HG02884 (cell line): ENCODE data around the gene DAG1.
"Not testable (repeated sequence)": the region's sequence is repeated elsewhere in the genome, so short reads cannot be mapped to it uniquely, and the experiment has no call there.

ENCODE experiments used
- ATAC-seq: cut with Tn5 transposase; IDR thresholded peaks from one replicate; pipeline ENCODE4 v1.9.1; 2021; ENCODE audit warnings: mild to moderate bottlenecking, moderate library complexity; ENCODE audit not compliant: unreplicated experiment

The DAG1 gene

DNA sequence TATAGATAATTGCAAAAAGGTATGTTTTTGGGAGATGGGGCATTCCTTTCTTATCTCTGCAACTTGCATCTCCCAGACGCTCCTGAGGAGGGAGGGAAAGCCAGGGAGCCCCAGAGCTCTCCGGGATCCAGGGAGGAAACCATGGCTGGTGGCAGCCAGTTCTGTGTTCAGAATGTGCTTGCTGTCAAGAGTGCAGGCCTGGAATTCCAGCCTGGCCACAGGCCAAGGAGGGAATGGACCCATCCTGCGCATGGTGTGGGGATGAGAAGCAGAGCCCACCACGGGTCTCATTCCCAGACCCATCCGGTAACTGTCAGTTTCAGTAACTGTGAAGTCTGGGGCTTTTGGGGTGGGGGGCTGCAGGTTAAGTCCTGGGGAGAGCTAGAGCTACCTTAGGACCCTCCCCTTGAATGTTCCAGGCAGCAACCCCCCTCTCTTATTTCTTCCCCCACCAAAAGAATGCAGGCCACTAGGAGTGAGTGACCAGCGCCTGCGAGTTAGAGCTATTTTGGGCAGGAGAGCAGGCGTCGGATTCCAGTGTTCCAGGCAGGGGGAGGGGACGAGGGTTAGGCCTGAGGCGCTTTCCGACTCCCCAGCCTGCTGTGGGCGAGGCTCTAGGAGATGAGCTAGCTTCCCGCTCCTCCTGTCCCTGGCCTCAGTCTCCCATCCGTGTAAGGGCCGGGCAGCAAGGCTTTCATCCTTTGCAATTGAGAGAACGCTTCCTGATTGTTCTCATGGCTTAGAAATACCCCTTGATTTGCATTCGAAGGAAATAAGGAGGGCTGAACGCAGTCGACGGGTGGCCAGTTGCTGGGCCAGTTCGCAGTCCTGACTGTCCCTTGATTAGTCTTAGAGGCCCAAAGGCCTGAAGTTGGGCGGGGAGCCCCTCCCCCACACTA, 781 bp upstream of the DAG1 start:
- ATAC-seq, result peak; percentile 4

DNA sequence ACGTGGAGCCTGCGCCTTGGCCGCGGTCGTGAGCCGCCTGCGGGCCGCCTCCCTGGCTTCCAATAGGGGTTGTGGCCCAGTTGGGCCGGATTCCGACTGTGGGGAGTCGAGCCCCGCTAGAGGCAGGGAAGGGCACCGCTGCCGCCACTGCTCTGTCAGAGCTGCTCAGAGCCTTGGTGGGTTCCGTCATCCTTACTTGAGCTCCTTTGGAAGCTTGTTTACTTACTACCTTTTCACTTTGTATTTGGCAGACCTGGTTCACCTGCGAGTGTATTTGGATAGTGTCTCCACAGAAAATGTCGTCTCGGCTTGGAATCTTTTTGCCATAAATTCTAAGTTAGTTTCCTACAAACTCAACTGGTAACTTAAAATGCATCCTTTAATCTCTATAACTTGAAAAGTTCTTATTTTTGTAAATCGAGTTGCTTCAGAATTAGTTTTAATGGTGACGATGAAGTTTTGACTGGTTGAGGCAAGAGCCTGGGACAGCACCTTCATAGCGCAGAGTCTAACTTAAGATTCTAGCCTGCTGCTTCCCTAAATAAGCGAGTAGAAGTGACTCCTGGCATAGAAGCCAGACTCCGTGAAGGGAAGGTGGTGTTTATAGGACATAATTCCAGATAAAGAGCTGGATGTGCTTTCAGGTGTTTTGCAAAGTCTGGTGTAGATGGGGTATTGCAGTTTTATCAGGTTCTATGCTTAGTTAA, 800 bp downstream of the DAG1 start:
- ATAC-seq, result peak; percentile 23

DNA sequence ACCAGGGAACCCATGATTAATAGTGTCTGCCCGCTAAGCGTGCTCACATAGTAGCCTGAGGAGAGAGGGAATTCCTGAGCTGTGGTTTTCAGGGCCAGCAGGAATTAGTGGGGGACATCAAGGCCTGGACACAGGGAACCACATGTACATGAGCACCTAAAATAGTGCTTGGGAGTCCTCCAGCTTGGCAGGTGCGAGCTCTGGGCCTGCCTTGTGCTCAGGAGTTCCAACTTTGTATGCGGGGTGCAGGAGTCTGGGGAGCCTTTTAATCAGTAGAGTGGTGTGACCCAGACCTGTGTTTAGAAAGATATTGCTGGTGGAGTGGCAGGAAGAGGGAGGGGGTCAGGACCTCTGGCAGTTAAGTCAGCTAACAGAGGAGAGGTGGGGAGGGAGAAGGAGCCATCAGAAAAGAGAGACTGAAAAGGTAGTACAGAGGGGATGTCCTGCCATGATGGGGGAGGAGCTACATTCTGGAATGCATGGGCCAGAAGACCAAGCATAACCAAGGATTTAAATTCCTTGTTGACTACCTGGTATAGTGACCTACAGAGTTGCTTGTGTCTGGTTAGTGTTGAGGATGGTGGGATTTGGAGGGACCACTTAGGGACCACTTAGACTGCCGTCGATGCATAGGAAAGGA, 1.9 kb downstream of the DAG1 start:
- no peak for ATAC-seq

DNA sequence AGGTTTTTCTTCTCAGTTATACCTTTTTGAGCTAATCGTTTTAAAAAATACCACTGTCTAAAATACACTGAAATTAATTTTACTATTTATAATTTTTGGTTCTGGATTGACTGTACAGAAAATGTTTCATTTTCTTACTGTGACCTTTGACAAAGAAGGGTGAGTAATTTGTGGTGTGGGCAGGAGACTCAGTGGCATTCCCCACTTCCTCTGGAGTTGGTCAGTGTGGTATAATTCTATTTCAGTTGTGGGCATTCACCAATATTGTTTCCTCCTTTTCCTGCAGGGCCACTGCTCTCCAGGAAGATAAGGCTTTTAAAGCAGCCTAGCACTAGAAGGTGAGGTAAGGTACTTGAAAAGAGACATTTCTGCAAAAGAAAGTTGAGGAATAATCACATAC, 6.5 kb downstream of the DAG1 start:
- ATAC-seq, result no peak

DNA sequence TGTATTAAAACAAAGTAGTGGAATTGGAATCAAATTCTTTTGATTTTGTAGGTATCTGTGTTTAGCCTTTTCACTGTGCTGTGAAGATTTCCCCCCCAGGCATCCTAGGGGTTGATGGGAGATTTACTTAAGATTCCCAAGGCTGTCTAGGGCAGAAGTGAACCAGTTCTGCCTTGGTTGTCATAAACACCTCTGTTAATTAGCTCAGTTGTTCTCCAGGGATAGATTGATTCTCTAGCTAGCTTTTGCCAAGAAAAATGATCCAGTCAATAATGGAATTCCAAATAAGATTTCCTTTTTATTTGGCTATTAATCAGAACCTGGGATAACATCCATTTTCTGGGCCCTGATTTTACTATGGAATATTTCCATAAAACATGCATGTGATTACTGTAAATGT, 12.7 kb downstream of the DAG1 start:
- ATAC-seq, result no peak

DNA sequence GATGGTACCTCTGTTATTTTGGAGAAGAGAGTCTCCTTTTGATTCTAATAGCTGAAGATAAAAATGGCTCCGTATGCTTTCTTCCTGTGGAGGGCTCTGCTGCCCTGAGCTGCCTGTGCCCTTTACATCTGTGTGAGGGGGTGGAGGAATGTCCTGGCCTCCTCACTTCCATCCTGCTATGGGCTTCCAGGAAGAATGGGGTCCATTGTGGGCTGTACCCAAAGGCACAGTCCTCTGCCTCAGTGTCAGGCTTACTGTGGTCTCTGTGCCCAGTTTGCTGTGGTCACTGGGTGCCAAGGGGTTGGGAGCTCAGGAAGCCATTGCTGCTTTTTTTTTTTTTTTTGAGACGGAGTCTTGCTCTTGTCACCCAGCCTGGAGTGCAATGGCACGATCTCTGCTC, 14.4 kb downstream of the DAG1 start:
- no peak for ATAC-seq

DNA sequence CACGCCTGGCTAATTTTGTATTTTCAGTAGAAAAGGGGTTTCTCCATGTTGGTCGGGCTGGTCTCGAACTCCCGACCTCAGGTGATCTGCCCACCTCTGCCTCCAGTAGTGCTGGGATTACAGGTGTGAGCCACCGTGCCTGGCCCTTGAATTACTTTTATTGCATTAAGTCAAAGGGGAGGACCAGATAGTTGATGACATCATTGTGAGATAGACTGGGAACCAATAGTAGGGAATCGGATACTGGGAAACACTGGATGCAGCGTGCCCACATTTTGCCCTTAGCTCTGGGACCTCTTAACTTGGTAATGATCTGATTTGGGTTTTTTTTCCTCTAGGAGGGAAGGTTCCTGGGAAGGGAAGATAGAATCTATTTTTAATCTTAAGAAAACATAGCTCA, 19.2 kb downstream of the DAG1 start:
- no peak for ATAC-seq

DNA sequence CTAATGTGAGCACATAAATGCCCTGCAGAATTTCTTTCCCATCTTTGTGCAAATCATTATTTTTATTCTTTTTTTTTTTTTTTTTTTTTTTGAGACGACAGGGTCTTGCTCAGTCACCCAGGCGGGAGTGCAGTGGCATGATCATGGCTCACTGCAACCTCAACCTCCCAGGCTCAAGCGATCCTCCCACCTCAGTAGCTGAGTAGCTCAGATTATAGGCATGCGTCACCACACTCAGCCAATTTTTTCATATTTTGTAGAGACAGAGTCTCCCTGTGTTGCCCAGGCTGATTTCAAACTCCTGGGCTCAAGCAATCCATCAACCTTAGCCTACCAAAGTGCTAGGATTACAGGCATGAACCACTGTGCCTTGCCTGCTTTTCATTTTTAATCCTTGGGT, 22.9 kb downstream of the DAG1 start:
- no peak for ATAC-seq

DNA sequence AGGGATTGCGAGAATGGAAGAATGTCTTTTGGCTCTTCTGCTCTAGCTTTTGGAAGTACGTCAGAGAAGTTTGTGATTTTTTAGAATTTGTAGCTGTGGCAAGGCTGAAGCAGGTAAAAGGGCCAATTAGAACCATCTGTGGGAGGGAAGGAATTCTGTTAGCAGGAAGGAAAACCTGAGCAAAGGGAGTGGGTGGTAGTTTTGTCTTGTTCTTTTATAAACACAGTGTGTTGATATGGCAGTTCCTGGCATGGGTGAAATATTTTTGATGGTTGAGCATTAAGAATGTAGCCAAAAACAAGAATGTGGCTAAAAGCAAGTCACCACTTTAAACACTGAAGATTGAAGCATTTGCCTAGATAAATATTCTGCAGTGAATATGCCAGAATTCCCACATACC, 23.8 kb downstream of the DAG1 start:
- no peak for ATAC-seq

DNA sequence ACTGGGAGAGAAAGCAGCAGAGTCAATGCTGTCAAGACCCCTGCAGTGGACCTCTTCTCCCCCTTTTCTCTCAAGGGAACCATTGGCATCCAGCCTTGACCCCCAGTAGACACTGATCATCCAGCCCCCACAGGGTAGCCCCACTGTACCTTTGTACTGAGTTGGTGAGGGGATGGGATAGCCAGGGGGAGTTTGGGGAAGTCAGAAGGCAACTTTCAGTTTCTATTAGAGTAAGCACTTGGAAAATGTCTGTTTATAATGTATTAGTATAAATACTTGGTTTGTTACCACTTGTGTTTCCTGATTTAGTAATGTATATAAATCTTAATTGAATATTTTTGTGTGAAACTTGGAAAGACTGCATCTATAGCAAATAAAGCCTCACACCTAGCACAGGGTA, 25.0 kb downstream of the DAG1 start:
- no peak for ATAC-seq

DNA sequence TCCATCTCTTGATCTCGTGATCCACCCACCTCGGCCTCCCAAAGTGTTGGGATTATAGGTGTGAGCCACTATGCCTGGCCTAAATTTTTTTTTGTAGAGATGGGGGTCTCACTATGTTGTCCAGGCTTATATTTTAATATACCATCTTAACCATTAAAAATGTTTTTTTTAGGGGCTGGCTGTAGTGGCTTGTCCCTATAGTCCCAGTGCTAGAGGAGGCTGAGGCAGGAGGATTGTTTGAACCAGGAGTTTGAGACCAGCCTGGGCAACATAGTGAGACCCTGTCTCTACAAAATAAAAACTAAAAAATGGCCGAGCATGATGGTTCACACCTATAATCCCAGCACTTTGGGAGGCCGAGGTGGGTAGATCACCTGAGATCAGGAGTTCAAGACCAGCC, 26.8 kb downstream of the DAG1 start:
- ATAC-seq, result not testable (repeated sequence)

DNA sequence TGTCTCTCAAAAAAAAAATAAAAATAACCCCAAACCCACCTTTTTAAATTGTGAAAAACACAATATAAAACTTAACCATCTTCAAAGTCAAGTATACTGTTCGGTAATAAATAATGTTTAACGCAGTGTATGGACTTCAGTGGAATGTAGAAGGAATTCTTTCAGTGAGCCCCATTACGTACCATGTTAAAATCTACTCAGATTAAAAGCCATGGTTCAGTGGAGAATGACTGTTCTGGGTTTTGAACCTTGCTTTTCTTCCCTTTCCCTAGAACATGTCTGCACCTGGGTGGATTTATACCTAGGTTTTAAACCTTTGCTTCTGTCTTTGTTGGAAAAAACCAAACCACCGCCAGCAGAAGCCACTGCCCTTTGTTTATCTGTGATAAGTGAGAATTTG, 27.5 kb downstream of the DAG1 start:
- no peak for ATAC-seq

DNA sequence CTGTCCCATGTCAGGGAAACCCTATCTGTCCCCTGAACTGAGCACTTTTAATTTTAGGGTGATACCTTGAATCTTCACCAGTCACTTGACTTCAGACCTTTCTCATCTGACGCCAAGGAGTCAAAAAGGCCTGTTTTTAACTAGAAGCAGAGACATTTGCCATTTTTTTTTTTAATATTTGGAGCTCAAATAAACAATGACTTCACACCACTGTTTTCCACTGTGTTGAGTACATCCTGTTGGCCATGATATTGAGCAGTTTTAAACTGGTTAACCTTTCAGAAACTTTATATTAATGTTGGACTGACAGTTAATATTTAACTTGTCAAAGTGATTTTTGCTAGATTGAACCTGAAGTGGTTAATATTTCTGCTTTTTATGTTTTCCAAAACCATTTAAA, 28.2 kb downstream of the DAG1 start:
- ATAC-seq, result no peak

DNA sequence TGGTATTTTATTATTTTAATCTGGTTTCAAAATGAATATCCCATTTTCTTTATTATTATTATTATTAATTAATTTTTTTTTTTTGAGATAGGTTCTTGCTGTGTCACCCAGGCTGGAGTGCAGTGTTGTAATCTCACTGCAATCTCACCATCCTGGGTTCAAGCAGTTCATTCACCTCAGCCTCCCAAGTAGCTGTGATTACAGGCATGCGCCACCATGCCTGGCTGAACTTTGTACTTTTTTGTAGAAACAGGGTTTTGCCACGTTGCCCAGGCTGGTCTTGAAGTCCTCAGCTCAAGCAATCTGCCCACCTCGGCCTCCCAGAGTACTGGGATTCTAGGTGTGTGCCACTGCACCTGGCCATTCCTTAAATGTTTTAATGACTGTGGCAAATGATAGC, 28.6 kb downstream of the DAG1 start:
- no peak for ATAC-seq

DNA sequence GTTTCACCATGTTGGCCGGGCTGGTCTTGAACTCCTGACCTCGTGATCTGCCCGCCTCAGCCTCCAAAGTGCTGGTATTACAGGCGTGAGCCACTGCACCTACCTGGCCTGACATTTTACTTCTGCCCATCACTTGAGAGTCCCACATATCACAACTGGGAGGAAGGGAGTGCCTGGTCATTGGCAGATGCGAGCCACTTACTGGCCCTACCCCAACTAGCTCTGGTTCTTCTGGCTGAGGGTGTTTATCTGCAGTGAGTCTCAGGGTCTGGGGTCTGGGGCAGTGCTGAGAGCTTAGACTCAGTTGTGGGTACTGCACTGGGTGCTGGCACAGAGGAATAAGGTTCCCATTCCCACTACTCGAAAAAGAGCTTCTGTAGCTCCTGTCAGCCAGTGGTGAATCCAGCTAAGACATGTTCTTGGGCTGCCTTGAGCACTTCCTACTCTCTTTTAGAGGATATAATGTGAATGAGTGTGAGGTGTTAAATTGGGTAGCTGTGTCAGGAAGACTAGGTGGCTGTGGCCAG, 30.2 kb downstream of the DAG1 start:
- no peak for ATAC-seq

DNA sequence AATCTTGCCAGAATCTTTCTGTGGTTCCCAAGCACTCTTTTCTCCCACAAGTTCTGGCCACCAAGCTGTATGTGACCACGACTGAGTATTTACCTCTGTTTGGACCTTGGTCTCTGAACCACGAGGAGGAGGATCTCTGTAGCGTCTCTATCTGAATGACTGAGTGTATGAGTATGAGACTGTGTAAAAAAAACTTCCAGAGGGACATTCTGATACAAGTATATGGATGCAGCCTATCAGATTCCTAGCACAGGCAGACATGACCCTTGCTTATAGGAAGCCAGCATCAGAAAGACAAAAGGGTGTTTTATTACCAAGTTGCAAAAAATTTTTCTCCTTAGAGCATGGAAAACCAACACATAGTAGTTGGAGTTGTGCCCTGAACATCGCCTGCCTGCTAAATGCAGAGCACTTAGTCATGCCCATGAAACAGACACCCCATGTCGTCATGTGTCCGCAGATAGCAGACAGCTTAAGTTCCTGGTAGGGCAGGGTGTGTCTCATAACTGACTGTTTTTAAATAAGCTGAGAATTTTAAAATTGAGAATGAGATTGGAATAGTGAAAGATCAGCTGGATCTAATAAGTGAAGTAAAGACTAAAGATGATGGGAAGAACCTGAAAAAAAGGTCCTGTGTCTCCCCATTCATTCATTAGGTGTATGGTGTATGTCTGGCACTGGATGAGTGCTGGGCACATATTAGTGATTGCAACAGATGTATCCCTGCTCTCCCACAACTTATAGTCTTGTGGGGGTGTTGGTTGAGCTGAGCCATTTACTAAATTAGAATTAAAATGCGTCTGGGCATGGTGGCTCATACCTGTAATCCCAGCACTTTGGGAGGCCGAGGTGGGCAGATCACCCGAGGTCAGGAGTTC, 30.9 kb downstream of the DAG1 start:
- ATAC-seq, result no peak

DNA sequence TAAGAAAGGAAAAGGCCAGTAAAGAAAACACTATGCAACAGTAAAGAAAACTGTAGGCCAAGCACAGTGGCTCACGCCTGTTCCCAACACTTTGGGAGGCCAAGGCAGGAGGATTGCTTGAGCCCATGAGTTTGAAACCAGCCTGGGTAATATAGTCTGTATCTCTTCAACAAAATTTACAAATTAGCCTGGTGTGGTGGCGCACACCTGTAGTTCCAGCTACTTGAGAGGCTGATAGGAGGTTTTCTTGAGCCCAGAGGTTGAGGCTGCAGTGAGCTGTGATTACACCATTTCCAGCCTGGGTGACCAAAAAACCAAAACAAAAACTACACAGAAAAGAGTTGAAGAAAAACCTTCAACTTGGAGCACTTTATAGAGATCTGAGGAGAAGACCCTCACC, 31.8 kb downstream of the DAG1 start:
- ATAC-seq, result no peak

DNA sequence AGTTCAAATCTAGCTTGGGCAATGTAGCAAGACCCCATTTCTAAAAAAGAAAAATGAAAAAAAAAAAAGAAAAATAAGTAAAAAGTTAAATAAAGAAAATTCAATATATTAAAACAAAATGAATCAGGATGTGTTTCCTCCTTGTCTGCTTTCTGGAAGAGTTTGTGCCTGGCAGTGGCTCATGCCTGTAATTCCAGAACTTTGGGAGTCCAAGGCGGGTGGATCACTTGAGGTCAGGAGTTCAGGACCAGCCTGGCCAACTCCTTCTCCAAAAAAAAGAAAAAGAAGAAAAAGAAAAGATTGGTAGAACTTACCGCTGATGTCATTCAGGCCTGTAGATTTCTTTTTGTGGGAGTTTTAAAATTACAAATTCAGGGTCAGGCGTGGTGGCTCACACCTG, 36.8 kb downstream of the DAG1 start:
- ATAC-seq, result no peak

DNA sequence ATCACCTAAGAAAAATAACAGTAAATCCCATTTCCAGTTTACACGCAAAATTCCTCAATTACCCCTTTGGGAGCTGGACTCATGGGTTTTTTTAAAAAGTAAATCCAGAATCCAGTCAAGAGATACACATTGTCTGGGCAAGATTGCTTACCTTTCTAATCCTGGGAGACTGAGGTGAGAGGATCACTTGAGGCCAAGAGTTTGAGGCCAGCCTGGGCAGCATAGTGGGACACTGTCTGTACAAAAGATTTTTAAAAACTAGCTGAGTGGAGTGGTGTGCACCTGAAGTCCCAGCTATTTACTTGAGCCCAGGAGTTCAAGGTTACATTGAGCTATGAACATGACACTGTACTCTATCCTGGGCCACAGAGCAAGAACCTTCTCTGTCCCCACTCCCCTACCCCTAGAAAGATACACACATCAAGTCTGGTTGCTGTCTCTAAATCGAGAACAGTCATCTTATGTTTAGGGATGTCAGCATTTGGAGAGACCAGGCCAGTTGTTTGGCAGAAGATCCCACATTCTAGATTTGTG, 39.0 kb downstream of the DAG1 start:
- no peak for ATAC-seq

DNA sequence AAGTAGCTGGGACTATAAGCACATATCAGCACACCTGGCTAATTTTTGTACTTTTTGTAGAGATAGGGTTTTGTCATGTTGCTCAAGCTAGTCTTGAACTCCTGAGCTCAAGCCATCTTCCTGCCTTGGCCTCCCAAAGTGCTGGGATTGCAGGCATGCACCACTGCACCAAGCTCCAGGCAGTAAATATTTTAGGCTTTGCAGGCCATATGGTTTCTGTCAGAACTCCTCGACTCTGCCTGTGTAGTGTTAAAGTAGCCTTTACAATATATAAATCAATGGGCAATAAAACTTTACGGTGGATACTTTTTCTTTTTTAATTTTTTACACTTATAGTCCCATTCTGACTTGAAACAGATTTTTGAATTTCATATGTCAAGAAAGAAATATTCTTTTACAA, 41.6 kb downstream of the DAG1 start:
- no peak for ATAC-seq
